Glutamatergic neuron (in vitro differentiated cells): ENCODE results near the gene GHRH. TPM values are rescaled to one million over a fixed set of nuclear protein-coding genes. Genes with fewer than 3 reads are reported as not detected.

Experiments used
- DNase-seq: peaks from one replicate; pipeline ENCODE4 v3.0.0; 2022
- H3K27ac Mint-ChIP-seq: one replicate; pipeline ENCODE4 v1.8.0; 2020; ENCODE audit warnings: mild to moderate bottlenecking, mixed read lengths, inconsistent platforms; ENCODE audit not compliant: unreplicated experiment
- H3K27me3 Mint-ChIP-seq: one replicate; pipeline ENCODE4 v1.8.0; 2020; ENCODE audit warnings: mild to moderate bottlenecking, moderate library complexity, mixed read lengths, inconsistent platforms; ENCODE audit not compliant: unreplicated experiment
- H3K36me3 Mint-ChIP-seq: one replicate; pipeline ENCODE4 v1.8.0; 2020; ENCODE audit warnings: mild to moderate bottlenecking, mixed read lengths, inconsistent platforms; ENCODE audit not compliant: unreplicated experiment
- H3K4me1 Mint-ChIP-seq: one replicate; pipeline ENCODE4 v1.8.0; 2020; ENCODE audit warnings: mild to moderate bottlenecking, low read depth, mixed read lengths, inconsistent platforms; ENCODE audit not compliant: unreplicated experiment
- H3K4me3 Mint-ChIP-seq: one replicate; pipeline ENCODE4 v1.8.0; 2020; ENCODE audit warnings: mild to moderate bottlenecking, mixed read lengths, inconsistent platforms; ENCODE audit not compliant: unreplicated experiment
- H3K9me3 Mint-ChIP-seq: one replicate; pipeline ENCODE4 v1.8.0; 2020; ENCODE audit warnings: mild to moderate bottlenecking, moderate library complexity, mixed read lengths, inconsistent platforms; ENCODE audit not compliant: unreplicated experiment
- CTCF ChIP-seq: fragments of 200-600 bp; sonication (generic); IDR thresholded peaks from one replicate; pipeline ENCODE4 v1.5.0; 2021; ENCODE audit not compliant: partially characterized antibody, unreplicated experiment
- total RNA-seq: library from RNA; stranded (reverse); fragmentation: NEBNext Ultra II Directional; extraction: Animal tissue kit (Norgen Biotek cat#: 25700); gene quantifications from one replicate; pipeline ENCODE4 v1.2.1, GENCODE V29; 2021; ENCODE audit not compliant: unreplicated experiment

Gene GHRH
- total RNA-seq, 1 donor from 2014 or later, result not detected

GRCh38 chr20:37251825-37252477 is 9.7 kb downstream of the GHRH start:
- peaks cover 5% of the 10 kb centered on the region for H3K36me3 Mint-ChIP-seq
- H3K27me3 Mint-ChIP-seq, result peaks cover 9% of the 10 kb centered on the region
- H3K27ac Mint-ChIP-seq, result no peak overlapping the region
- DNase-seq, result no peak
- no peak for TF ChIP-seq CTCF
- H3K4me3 Mint-ChIP-seq, result no peak overlapping the region
- peaks cover 6% of the 10 kb centered on the region for H3K4me1 Mint-ChIP-seq
- peaks cover 10% of the 10 kb centered on the region for H3K9me3 Mint-ChIP-seq

- Mint-ChIP-seq H3K9me3 (peaks cover 2% of the 10 kb centered on the region), H3K4me3 (no peak overlapping the region), H3K4me1 (peaks cover 2% of the 10 kb centered on the region), H3K27ac (no peak overlapping the region), H3K36me3 (peaks cover 2% of the 10 kb centered on the region), H3K27me3 (peaks cover 5% of the 10 kb centered on the region)
- TF ChIP-seq CTCF, result no peak
- DNase-seq, result no peak
Observed at GRCh38 chr20:37249304-37249703, 12.3 kb downstream of the GHRH start.

GRCh38 chr20:37247547-37247946 is 14.1 kb downstream of the GHRH start:
- DNase-seq, result no peak
- Mint-ChIP-seq H3K27ac (no peak overlapping the region), H3K27me3 (peaks cover 2% of the 10 kb centered on the region), H3K4me1 (peaks cover 2% of the 10 kb centered on the region), H3K36me3 (no peaks in the 10 kb centered on the region), H3K4me3 (no peak overlapping the region), H3K9me3 (no peaks in the 10 kb centered on the region)
- TF ChIP-seq CTCF, result no peak

GRCh38 chr20:37246736-37247135 is 14.9 kb downstream of the GHRH start:
- Mint-ChIP-seq H3K4me1 (peaks cover 2% of the 10 kb centered on the region), H3K9me3 (no peaks in the 10 kb centered on the region), H3K4me3 (no peak overlapping the region), H3K27me3 (no peaks in the 10 kb centered on the region), H3K36me3 (no peaks in the 10 kb centered on the region), H3K27ac (no peak overlapping the region)
- no peak for TF ChIP-seq CTCF
- no peak for DNase-seq

- Mint-ChIP-seq H3K4me1 (peaks cover 2% of the 10 kb centered on the region), H3K4me3 (no peak overlapping the region), H3K27me3 (no peaks in the 10 kb centered on the region), H3K27ac (no peak overlapping the region), H3K36me3 (no peaks in the 10 kb centered on the region), H3K9me3 (no peaks in the 10 kb centered on the region)
- TF ChIP-seq CTCF, result no peak
- DNase-seq, result no peak
Observed at GRCh38 chr20:37245216-37246150, 16.1 kb downstream of the GHRH start.
